Endothelial cell of umbilical vein (primary cell): ENCODE data around the gene VTI1A. TPM values are rescaled to one million over a fixed set of nuclear protein-coding genes. Genes with fewer than 3 reads are reported as not detected.

Source experiments
- BruUV-seq: library from RNA; stranded (reverse); fragments of 400-500 nt; replicated peaks from 2 replicates; lab custom pipeline; 2021; lab: Mats Ljungman, UMichigan
- CTCF ChIA-PET: fragments of 300-600, 350-600 bp; sonication (Branson Sonifier 250); formaldehyde crosslinking; loops from one replicate; lab custom pipeline; 2021; ENCODE audit warnings: antibody characterized with exemption, inconsistent platforms; lab: Charles Lee
- POLR2A ChIA-PET: fragments of 300-600, 350-600 bp; sonication (Branson Sonifier 250); formaldehyde crosslinking; loops from one replicate; lab custom pipeline; 2021; ENCODE audit warnings: antibody characterized with exemption, inconsistent platforms; lab: Charles Lee
- DNase-seq: peaks from one replicate; pipeline ENCODE4 v3.0.0-alpha.2; 2011; ENCODE audit warnings: low read depth, low spot score
- FAIRE-seq: peaks from 2 replicates; lab custom pipeline; 2011; peaks lifted over from hg19 to GRCh38; lab: Jason Lieb, UNC
- H2AFZ ChIP-seq: 2 replicates; pipeline ENCODE4 v1.6.0; 2012; ENCODE audit warnings: low read depth, low read length, control low read depth, inconsistent platforms
- H3K27ac ChIP-seq: 2 replicates; pipeline ENCODE4 v1.5.1; 2011; ENCODE audit warnings: low read depth, mild to moderate bottlenecking, control low read depth, low read length, moderate library complexity; ENCODE audit not compliant: insufficient read depth
- H3K27me3 ChIP-seq, 2 experiments: 2 replicates each; pipeline versions ENCODE4 v1.6.0 to v1.6.1; 2011; ENCODE audit warnings: low read length in 2 of 2, mixed read lengths in 1 of 2; ENCODE audit not compliant: control insufficient read depth in 2 of 2, insufficient read depth in 2 of 2
- H3K36me3 ChIP-seq, 2 experiments: 2 replicates in 1 of 2; 3 replicates in 1 of 2; pipeline ENCODE4 v1.5.1; 2011; ENCODE audit warnings: low read length in 2 of 2, mild to moderate bottlenecking in 1 of 2, moderate library complexity in 1 of 2; ENCODE audit not compliant: control insufficient read depth in 2 of 2, insufficient read depth in 2 of 2; ENCODE audit errors: extremely low read depth in 1 of 2
- H3K4me1 ChIP-seq: 3 replicates; pipeline ENCODE4 v1.5.1; 2011; ENCODE audit warnings: mild to moderate bottlenecking, low read length; ENCODE audit not compliant: control insufficient read depth, insufficient read depth; ENCODE audit errors: extremely low read depth
- H3K4me2 ChIP-seq: 2 replicates; pipeline ENCODE4 v1.6.1; 2011; ENCODE audit warnings: low read length, control low read depth, mixed read lengths; ENCODE audit not compliant: insufficient read depth
- H3K4me3 ChIP-seq, 3 experiments: fragments of 200-600 bp in 1 of 3; sonication (generic), shearing (Covaris generic) in 1 of 3; replicated peaks in 1 of 3; 2 replicates each; pipeline ENCODE4 v1.5.1; 2011 to 2016; ENCODE audit warnings: control low read depth in 3 of 3, low read length in 3 of 3, mild to moderate bottlenecking in 2 of 3, inconsistent platforms in 1 of 3, low read depth in 1 of 3, moderate library complexity in 1 of 3; ENCODE audit not compliant: insufficient read depth in 1 of 3
- H3K79me2 ChIP-seq: 2 replicates; pipeline ENCODE4 v1.6.0; 2012; ENCODE audit warnings: low read length, inconsistent platforms; ENCODE audit not compliant: control insufficient read depth, insufficient read depth
- H3K9ac ChIP-seq: replicated peaks from 2 replicates; pipeline ENCODE3; 2011; ENCODE audit warnings: low read length, control low read depth; ENCODE audit not compliant: insufficient read depth; ENCODE audit errors: extremely low read depth
- H3K9me1 ChIP-seq: replicated peaks from 3 replicates; pipeline ENCODE4 v1.6.0; 2011; ENCODE audit warnings: mild to moderate bottlenecking, low read length; ENCODE audit not compliant: control insufficient read depth, insufficient read depth; ENCODE audit errors: extremely low read depth
- H3K9me3 ChIP-seq: replicated peaks from 2 replicates; pipeline ENCODE4 v1.5.1; 2012; ENCODE audit warnings: low read length, inconsistent platforms; ENCODE audit not compliant: control insufficient read depth, insufficient read depth
- H4K20me1 ChIP-seq: replicated peaks from 2 replicates; pipeline ENCODE3; 2011; ENCODE audit warnings: mild to moderate bottlenecking, low read length; ENCODE audit not compliant: control insufficient read depth, insufficient read depth; ENCODE audit errors: extremely low read depth
- CTCF ChIP-seq, 2 donors: IDR thresholded peaks; 1 replicate in 1 of 2; 2 replicates in 1 of 2; pipeline ENCODE4 v1.5.1; 2011; ENCODE audit warnings: low read length in 2 of 2, mild to moderate bottlenecking in 2 of 2, moderate library complexity in 2 of 2, control low read depth in 1 of 2, inconsistent platforms in 1 of 2, low read depth in 1 of 2; ENCODE audit not compliant: insufficient read depth in 1 of 2; ENCODE audit errors: extremely low read depth in 1 of 2
- EZH2 ChIP-seq: IDR thresholded peaks from 2 replicates; pipeline ENCODE4 v1.6.1; 2012; ENCODE audit warnings: borderline replicate concordance, low read depth, mild to moderate bottlenecking, moderate library complexity, low read length, inconsistent platforms; ENCODE audit not compliant: severe bottlenecking
- FOS ChIP-seq: IDR thresholded peaks from 2 replicates; pipeline ENCODE4 v1.6.1; 2011; ENCODE audit warnings: mild to moderate bottlenecking, low read length, moderate library complexity, borderline replicate concordance; ENCODE audit not compliant: insufficient read depth
- GATA2 ChIP-seq: IDR thresholded peaks from 2 replicates; pipeline ENCODE4 v1.7.0; 2011; ENCODE audit warnings: low read depth, mild to moderate bottlenecking, moderate library complexity, mixed read lengths, low read length; ENCODE audit not compliant: insufficient read length, insufficient read depth
- JUN ChIP-seq: IDR thresholded peaks from 2 replicates; pipeline ENCODE4 v1.6.1; 2011; ENCODE audit warnings: borderline replicate concordance, low read depth; ENCODE audit not compliant: insufficient read length, insufficient read depth
- MAX ChIP-seq: IDR thresholded peaks from 2 replicates; pipeline ENCODE4 v1.6.1; 2011; ENCODE audit not compliant: insufficient read depth, insufficient read length
- MYC ChIP-seq: IDR thresholded peaks from one replicate; pipeline ENCODE4 v1.6.1; 2011; ENCODE audit warnings: mild to moderate bottlenecking, low read depth, low read length
- POLR2A ChIP-seq: IDR thresholded peaks from 2 replicates; pipeline ENCODE4 v1.6.1; 2012; ENCODE audit warnings: low read depth, mild to moderate bottlenecking, control low read depth, low read length
- POLR2AphosphoS5 ChIP-seq: IDR thresholded peaks from 2 replicates; pipeline ENCODE4 v1.6.1; 2012; ENCODE audit warnings: low read depth, mild to moderate bottlenecking, control low read depth, low read length, moderate library complexity; ENCODE audit not compliant: insufficient read depth
- dilution Hi-C: fragments of 300-500 bp; cut with MboI; formaldehyde crosslinking; loops from one replicate; pipeline ENCODE4 v1.15.0; 2019; ENCODE audit warnings: low sequenced_read_pairs; ENCODE audit not compliant: extremely low pct_ligation_motif_present
- intact Hi-C: fragments of 100-400 bp; cut with micrococcal nuclease; formaldehyde crosslinking; loops from one replicate; pipeline ENCODE4 v1.10.0; 2022
- polyA plus RNA-seq, 4 experiments: library from polyadenylated mRNA; depleted of rRNA in 3 of 4; stranded (reverse) in 3 of 4; unstranded in 1 of 4; fragments of >200 nt; gene quantifications; 2 replicates each; pipeline versions ENCODE4 v1.2.1 to v1.2.3, GENCODE V29; 2011 to 2012; ENCODE audit warnings: missing spikeins in 1 of 4
- total RNA-seq: library from RNA; stranded (reverse); gene quantifications from 2 replicates; pipeline ENCODE4 v1.2.3, GENCODE V29; 2021

The VTI1A gene
- total and polyA plus RNA-seq, 2 donors (not counting 3 experiments of a cell fraction or from before 2014, with no cell fraction given) = 10.8 to 35.6 TPM

- Histone ChIP-seq H3K4me3 (no peak overlapping the region), H2AFZ (no peak overlapping the region), H3K79me2 (no peaks in the 10 kb centered on the region), H3K4me1 (no peaks in the 10 kb centered on the region), H3K9ac (no peak overlapping the region), H3K4me2 (no peak overlapping the region), H3K27ac (no peak overlapping the region), H3K9me1 (no peaks in the 10 kb centered on the region), H3K36me3 (no peaks in the 10 kb centered on the region), H3K9me3 (no peaks in the 10 kb centered on the region), H4K20me1 (no peaks in the 10 kb centered on the region), H3K27me3 (no peaks in the 10 kb centered on the region)
- intact Hi-C loops (no loop called here), dilution Hi-C loops (no loop called here)
- ChIA-PET CTCF (no interaction called here), POLR2A (no interaction called here)
- no peak for DNase-seq
- BruUV-seq = no TSS peak
- no peak for FAIRE-seq
- no peak for TF ChIP-seq FOS
- no peak for TF ChIP-seq POLR2A
- no peak for TF ChIP-seq POLR2AphosphoS5
- TF ChIP-seq GATA2 = no peak
- no peak for TF ChIP-seq JUN
- no peak for TF ChIP-seq EZH2
- no peak for TF ChIP-seq MAX
- no peak for TF ChIP-seq CTCF (IDR thresholded peaks at IDR 0.05; ENCODE audit: extremely low read depth in 1 of 2, insufficient read depth in 1 of 2, low read depth in 1 of 2, low read length in 2 of 2)
- no peak for TF ChIP-seq MYC
These were observed 232.0 kb downstream of the VTI1A start for GRCh38 chr10:112678987-112679386.
